Measurements from ENCODE around the gene LRGUK. TPM values are rescaled to one million over a fixed set of nuclear protein-coding genes. Genes with fewer than 3 reads are reported as not detected.

LRGUK gene
- total RNA-seq, 4 donors from 2014 or later = 0.57 to 2.2 (median 1.6) TPM

DNA sequence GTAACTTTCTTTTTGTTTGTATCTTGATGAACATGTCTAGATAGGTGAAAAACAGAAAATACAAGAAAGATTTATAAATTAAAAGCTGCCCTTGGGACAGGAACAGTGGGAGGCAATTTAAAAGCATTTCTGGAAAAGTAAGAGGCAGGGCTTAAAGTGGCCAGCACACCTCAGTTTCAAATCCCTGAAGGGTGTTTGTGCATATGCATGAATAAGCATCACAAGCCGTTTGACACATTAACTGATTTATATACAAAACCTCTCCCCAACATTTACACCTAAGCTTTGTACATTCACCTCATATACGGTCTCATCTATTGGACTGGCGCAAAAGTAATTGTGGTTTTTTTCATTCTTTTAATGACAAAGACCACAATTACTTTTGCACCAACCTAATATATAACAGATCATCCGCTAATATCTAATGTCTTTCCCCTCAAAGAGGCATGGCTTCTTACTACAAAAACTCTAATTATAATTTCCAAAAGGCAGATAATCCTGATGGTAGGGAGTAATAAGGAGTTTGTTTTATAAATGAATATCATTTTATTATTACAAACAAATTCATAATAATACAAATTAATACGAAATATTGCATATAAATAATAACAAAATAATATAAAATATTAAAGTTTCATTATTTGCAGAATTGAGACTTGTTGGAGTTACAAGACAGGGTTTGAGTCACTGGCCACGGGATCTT, 48.3 kb downstream of the LRGUK start:
- TF ChIP-seq, protein P1, sequence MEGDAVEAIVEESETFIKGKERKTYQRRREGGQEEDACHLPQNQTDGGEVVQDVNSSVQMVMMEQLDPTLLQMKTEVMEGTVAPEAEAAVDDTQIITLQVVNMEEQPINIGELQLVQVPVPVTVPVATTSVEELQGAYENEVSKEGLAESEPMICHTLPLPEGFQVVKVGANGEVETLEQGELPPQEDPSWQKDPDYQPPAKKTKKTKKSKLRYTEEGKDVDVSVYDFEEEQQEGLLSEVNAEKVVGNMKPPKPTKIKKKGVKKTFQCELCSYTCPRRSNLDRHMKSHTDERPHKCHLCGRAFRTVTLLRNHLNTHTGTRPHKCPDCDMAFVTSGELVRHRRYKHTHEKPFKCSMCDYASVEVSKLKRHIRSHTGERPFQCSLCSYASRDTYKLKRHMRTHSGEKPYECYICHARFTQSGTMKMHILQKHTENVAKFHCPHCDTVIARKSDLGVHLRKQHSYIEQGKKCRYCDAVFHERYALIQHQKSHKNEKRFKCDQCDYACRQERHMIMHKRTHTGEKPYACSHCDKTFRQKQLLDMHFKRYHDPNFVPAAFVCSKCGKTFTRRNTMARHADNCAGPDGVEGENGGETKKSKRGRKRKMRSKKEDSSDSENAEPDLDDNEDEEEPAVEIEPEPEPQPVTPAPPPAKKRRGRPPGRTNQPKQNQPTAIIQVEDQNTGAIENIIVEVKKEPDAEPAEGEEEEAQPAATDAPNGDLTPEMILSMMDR (IDR thresholded peaks at IDR 0.05; ENCODE audit: low read depth) = no peak

DNA sequence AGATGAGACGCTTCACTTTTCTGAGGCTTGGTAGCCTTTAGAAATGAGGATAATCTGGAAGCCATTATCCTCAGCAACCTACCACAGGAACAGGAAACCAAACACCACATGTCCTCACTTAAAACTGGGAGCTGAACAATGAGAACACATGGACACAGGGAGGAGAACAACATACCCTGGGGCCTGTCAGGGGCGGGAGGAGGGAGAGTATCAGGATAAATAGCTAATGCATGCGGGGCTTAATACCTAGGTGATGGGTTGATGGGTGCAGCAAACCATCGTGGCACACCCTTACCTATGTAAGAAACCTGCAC, 48.9 kb downstream of the LRGUK start:
- TF ChIP-seq, protein P1 (IDR thresholded peaks at IDR 0.05; ENCODE audit: low read depth) = no peak

DNA sequence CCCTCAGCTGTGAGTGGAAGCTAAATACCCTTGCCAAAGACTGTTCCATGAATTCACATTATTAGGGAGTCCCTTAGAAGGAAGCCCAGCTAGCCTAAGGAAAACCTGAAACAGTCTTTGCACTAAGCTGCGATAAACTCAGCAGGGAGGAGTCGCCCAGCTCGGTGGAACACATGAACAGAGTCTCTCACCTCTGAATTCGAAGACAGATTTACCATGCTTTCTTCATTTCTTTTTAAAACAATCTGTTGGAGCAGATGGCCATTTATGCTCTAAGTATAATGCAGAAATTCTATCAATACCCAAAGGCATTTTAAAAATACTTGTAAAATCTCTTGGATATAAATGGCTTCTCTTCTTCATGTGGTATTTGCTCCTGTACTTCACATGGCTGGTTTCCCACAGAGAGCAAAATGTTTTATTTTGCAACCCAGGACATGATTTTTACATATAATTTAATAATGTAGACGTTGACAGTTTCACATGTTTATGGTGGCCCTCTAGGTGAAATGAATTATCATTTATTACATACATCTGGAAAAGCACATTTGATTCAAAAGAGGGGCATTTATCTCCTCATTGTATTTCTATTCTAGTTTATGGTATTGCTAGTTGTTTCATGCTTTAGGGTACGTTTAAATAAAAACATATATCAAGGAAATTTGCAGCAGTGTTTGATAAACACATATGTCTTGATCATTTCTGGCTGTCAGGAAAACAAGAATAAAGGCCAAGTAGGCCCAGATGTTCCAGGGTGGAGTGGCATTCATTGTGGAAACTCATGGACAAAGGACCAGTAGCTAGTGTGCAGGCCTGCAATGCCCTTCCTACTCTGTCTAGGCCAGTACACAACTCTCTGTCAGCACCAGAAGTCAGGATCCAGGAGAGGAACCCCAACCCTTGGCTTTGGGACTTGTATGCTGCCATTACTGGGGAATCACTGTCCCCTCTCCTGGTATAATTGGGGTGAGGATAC, 52.2 kb downstream of the LRGUK start:
- TF ChIP-seq, protein P1 (IDR thresholded peaks at IDR 0.05; ENCODE audit: low read depth) = no peak

DNA sequence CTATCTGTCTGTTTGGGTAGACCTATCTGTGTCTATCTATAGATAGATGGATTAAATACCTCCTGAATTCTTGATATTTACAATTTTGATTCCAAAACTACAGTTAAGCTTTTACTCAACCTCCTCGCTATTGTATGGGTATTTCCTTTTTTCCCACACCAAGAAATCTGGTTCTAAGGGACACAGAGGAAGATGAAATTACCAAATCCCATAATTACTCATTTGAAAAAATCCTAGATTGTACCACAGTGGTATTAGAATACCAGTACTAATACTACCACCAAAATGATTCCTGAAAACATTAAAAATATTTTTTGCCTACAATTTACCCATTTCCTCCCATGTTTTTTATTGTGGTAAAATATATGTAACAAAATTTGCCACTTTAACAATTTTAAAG, 53.2 kb downstream of the LRGUK start:
- TF ChIP-seq, protein P1 (IDR thresholded peaks at IDR 0.05; ENCODE audit: low read depth) = no peak

DNA sequence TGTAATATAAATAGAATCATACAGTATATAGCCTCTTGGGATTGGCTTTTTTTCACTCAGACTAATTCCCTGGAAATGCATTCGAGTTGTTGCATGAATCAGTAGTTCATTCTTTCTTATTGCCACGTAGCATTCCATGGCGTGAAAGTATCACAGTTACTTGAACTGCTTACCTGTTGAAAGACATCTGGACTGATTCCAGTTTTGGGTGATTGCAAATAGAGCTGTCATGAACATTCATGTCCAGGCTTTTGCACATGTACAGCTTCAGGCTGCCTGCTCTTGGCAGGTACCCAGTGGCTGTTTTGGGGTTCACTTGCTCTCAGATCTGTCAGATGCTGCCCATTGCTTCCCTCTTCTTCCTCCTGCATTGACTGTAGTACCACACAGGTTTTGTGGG, 54.9 kb downstream of the LRGUK start:
- TF ChIP-seq, protein P1 (IDR thresholded peaks at IDR 0.05; ENCODE audit: low read depth) = no peak

DNA sequence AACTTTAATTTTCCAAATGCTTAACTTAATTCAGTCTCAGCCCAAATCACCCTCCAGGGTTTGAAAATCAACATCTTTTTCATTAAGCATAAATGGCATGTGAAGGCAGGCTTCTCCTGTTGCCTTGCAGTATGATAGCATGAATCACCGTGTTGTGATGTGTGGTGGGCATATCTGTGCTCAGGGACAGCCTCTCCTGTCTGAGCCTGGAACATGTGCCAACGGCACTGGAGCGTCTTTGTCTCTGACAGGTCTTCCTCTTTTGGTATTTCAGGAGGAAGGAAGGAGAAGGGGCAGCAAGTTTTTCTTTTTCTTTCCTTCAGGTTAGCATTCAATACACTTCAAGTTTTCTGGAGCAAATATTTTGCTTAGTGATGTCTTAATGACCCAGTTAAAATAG, 57.6 kb downstream of the LRGUK start:
- TF ChIP-seq, protein P1 (IDR thresholded peaks at IDR 0.05; ENCODE audit: low read depth) = no peak

DNA sequence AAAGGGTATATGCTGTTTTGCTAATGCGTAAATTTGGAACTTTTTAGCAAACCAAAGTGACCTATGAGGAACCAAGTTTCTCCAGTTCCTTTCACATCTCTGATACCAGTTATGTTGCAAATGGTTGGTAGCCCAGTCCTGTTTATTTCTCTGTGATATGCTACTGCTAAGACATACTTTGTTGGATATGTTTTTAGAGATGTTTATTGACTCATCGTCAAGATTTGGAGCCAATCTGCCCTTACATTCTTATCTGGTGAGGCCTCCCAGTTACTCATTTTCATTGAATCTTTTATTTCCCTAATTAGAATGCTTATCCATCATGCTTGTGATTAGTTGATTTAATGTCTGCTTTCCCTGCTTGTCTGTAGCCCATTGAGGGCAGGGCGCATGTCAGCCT, 58.9 kb downstream of the LRGUK start:
- TF ChIP-seq, protein P1 (IDR thresholded peaks at IDR 0.05; ENCODE audit: low read depth) = no peak
